HepG2 (cell line): Measurements from ENCODE around the gene ZBP1. TPM values are rescaled to one million over a fixed set of nuclear protein-coding genes. Genes with fewer than 3 reads are reported as not detected.

Source experiments
- ATF2 ChIP-seq: sonication (generic); formaldehyde crosslinking; IDR thresholded peaks from 2 replicates; pipeline ENCODE4 v1.4.0; 2020; ENCODE audit warnings: missing genetic modification reagents
- DZIP1 ChIP-seq: sonication (generic); formaldehyde crosslinking; IDR thresholded peaks from 2 replicates; pipeline ENCODE4 v1.5.0; 2020; ENCODE audit warnings: mild to moderate bottlenecking, missing genetic modification reagents
- E2F5 ChIP-seq: sonication (generic); formaldehyde crosslinking; conservative IDR thresholded peaks from 2 replicates; pipeline ENCODE4 v1.4.0; 2020; ENCODE audit warnings: missing genetic modification reagents
- FOXJ3 ChIP-seq: sonication (generic); formaldehyde crosslinking; IDR thresholded peaks from 2 replicates; pipeline ENCODE4 v1.4.0; 2020; ENCODE audit warnings: missing genetic modification reagents, mild to moderate bottlenecking, borderline replicate concordance
- GMEB2 ChIP-seq: IDR thresholded peaks from 2 replicates; pipeline ENCODE4 v1.6.1; 2016; ENCODE audit warnings: missing biosample characterization, missing genetic modification reagents, low read depth
- HBP1 ChIP-seq: IDR thresholded peaks from 2 replicates; pipeline ENCODE4 v1.6.1; 2016; ENCODE audit warnings: low read depth, control low read depth
- MZF1 ChIP-seq: sonication (generic); formaldehyde crosslinking; IDR thresholded peaks from 2 replicates; pipeline ENCODE4 v1.8.1; 2023; ENCODE audit warnings: mild to moderate bottlenecking, missing genetic modification reagents, borderline replicate concordance
- NCOA1 ChIP-seq: sonication (generic); formaldehyde crosslinking; IDR thresholded peaks from 2 replicates; pipeline ENCODE4 v1.9.0; 2021; ENCODE audit warnings: missing genetic modification reagents
- NFATC3 ChIP-seq: sonication (generic); formaldehyde crosslinking; IDR thresholded peaks from 2 replicates; pipeline ENCODE4 v1.5.1; 2020; ENCODE audit warnings: mild to moderate bottlenecking, missing genetic modification reagents
- RBM22 ChIP-seq: fragments of 200-400 bp; formaldehyde crosslinking; optimal IDR thresholded peaks from 2 replicates; pipeline ENCODE3; 2017; ENCODE audit warnings: mild to moderate bottlenecking, low read length, moderate library complexity
- WIZ ChIP-seq: sonication (generic); formaldehyde crosslinking; IDR thresholded peaks from 2 replicates; pipeline ENCODE4 v1.5.1; 2020; ENCODE audit warnings: mild to moderate bottlenecking, missing genetic modification reagents
- ZFP1 ChIP-seq: IDR thresholded peaks from 2 replicates; pipeline ENCODE4 v1.6.1; 2016
- ZNF329 ChIP-seq: sonication (generic); formaldehyde crosslinking; IDR thresholded peaks from 2 replicates; pipeline ENCODE4 v1.9.0; 2021; ENCODE audit warnings: low read depth, mild to moderate bottlenecking, missing genetic modification reagents
- ZNF33A ChIP-seq: sonication (generic); formaldehyde crosslinking; IDR thresholded peaks from 2 replicates; pipeline ENCODE4 v1.5.1; 2020; ENCODE audit warnings: missing genetic modification reagents, mild to moderate bottlenecking, moderate library complexity, borderline replicate concordance
- ZNF414 ChIP-seq: sonication (generic); formaldehyde crosslinking; IDR thresholded peaks from 2 replicates; pipeline ENCODE4 v1.5.0; 2020; ENCODE audit warnings: missing genetic modification reagents
- ZNF512 ChIP-seq: sonication (generic); formaldehyde crosslinking; IDR thresholded peaks from 2 replicates; pipeline ENCODE4 v1.4.0; 2020; ENCODE audit warnings: mild to moderate bottlenecking, missing genetic modification reagents
- ZNF572 ChIP-seq: sonication (generic); formaldehyde crosslinking; IDR thresholded peaks from 2 replicates; pipeline ENCODE4 v1.5.1; 2020; ENCODE audit warnings: mild to moderate bottlenecking, missing genetic modification reagents
- ZNF713 ChIP-seq: sonication (generic); formaldehyde crosslinking; IDR thresholded peaks from 2 replicates; pipeline ENCODE4 v1.4.0; 2020; ENCODE audit warnings: mild to moderate bottlenecking, missing genetic modification reagents
- polyA plus RNA-seq, 8 experiments: library from polyadenylated mRNA; depleted of rRNA in 3 of 8; stranded (reverse) in 7 of 8; unstranded in 1 of 8; fragments of >200 nt; fragmentation: Illumina TruSeq in 4 of 8; extraction: Trizol in 4 of 8; gene quantifications; 2 replicates each; pipeline versions ENCODE4 v1.2.1 to v1.2.3, GENCODE V29; 2011 to 2016; ENCODE audit warnings: low read depth in 4 of 8, missing spikeins in 1 of 8, mixed read lengths in 1 of 8; ENCODE audit not compliant: insufficient read depth in 1 of 8
- total RNA-seq, 5 experiments: library from RNA; depleted of rRNA; stranded (reverse); fragments of >200 nt; fragmentation: Illumina TruSeq; extraction: Trizol; gene quantifications; 2 replicates each; pipeline ENCODE4 v1.2.3, GENCODE V29; 2016; ENCODE audit warnings: low read depth in 1 of 5

The ZBP1 gene
- total and polyA plus RNA-seq, 2 of the 13 experiments (the other 11 are each of a cell fraction or from before 2014, with no cell fraction given) = not detected

GRCh38 chr20:57562541-57563465 is 57.4 kb downstream of the ZBP1 start (continued):
- TF ChIP-seq GMEB2 (CRISPR knock-in tag) = no peak
- 0 out of 2 replicates have a peak, but pooled peaks have one; percentile 45 for TF ChIP-seq ZNF329 (CRISPR knock-in tag)
- TF ChIP-seq RBM22 = no peak
- no peak for TF ChIP-seq FOXJ3 (CRISPR knock-in tag)
- no peak for TF ChIP-seq E2F5 (CRISPR knock-in tag)
- TF ChIP-seq ZNF414 (CRISPR knock-in tag) = no peak
- no peak for TF ChIP-seq ZNF33A (CRISPR knock-in tag)
- no peak for TF ChIP-seq MZF1 (CRISPR knock-in tag)
- no peak for TF ChIP-seq NFATC3 (CRISPR knock-in tag)
- no peak for TF ChIP-seq WIZ
- no peak for TF ChIP-seq ATF2 (CRISPR knock-in tag)
- TF ChIP-seq ZNF512 (CRISPR knock-in tag) = no peak
- no peak; the same call in 1 of the 2 replicates for TF ChIP-seq ZNF572 (CRISPR knock-in tag)
- TF ChIP-seq NCOA1 (CRISPR knock-in tag) = no peak
- TF ChIP-seq ZNF713 (CRISPR knock-in tag) = no peak
- 0 out of 2 replicates have a peak, but pooled peaks have one; percentile 36 for TF ChIP-seq DZIP1
- peak; percentile 47; the same call in 1 of the 2 replicates for TF ChIP-seq HBP1
- no peak for TF ChIP-seq ZFP1 (CRISPR knock-in tag)
